Gastrocnemius medialis (tissue), 4 donors: ENCODE measurements around the gene ZBTB46. TPM values are rescaled to one million over a fixed set of nuclear protein-coding genes. Genes with fewer than 3 reads are reported as not detected.

Experiments used
- ATAC-seq, 2 donors: fragments of 150-250 bp; one replicate each; pipeline ENCODE4 v1.9.1; 2016
- DNase-seq, 2 donors: peaks; one replicate each; pipeline ENCODE4 v3.0.0-alpha.2; 2019
- H3K27ac ChIP-seq, 4 donors: fragments of 200-600 bp; sonication (generic); 1 replicate in 1 of 4; 2 replicates in 3 of 4; pipeline ENCODE4 v1.5.1; 2016 to 2018; ENCODE audit warnings: mild to moderate bottlenecking in 2 of 4, moderate library complexity in 1 of 4
- H3K27me3 ChIP-seq, 3 donors: fragments of 200-600 bp; sonication (generic) in 2 of 3; 1 replicate in 1 of 3; 2 replicates in 2 of 3; pipeline versions ENCODE4 v1.5.1 to v1.6.0; 2016 to 2019; ENCODE audit warnings: mild to moderate bottlenecking in 1 of 3, moderate library complexity in 1 of 3
- H3K36me3 ChIP-seq, 2 donors: fragments of 200-600 bp; sonication (generic) in 1 of 2; one replicate each; pipeline ENCODE4 v1.5.1; 2017 to 2018
- H3K4me1 ChIP-seq, 2 donors: fragments of 200-600 bp; sonication (generic) in 1 of 2; one replicate each; pipeline ENCODE4 v1.5.1; 2016 to 2017; ENCODE audit warnings: mild to moderate bottlenecking in 2 of 2
- H3K4me3 ChIP-seq, 4 donors: fragments of 200-600 bp; sonication (generic) in 3 of 4; 1 replicate in 1 of 4; 2 replicates in 3 of 4; pipeline ENCODE4 v1.5.1; 2016 to 2019; ENCODE audit warnings: mild to moderate bottlenecking in 2 of 4
- H3K9me3 ChIP-seq, 3 donors: fragments of 200-600 bp; sonication (generic) in 2 of 3; 1 replicate in 1 of 3; 2 replicates in 2 of 3; pipeline ENCODE4 v1.5.1; 2016 to 2019
- POLR2A ChIP-seq, 2 donors: fragments of 450-650 bp; IDR thresholded peaks; one replicate each; pipeline ENCODE4 v1.6.1; 2017; ENCODE audit warnings: antibody characterized with exemption in 2 of 2, mild to moderate bottlenecking in 2 of 2, moderate library complexity in 2 of 2
- in situ Hi-C, 4 donors: fragments of 200-750 bp; cut with MboI; loops; one replicate each; pipeline versions ENCODE4 v1.15.0 to v1.8.0; 2017; ENCODE audit warnings: low sequenced_read_pairs in 4 of 4
- intact Hi-C: fragments of 100-400 bp; cut with DNase I; formaldehyde crosslinking; loops from one replicate; pipeline ENCODE4 v1.15.1; 2023; ENCODE audit warnings: low total_unique reads
- total RNA-seq, 4 donors: library from RNA; depleted of rRNA; stranded (reverse); fragments of >200 nt; gene quantifications; one replicate each; pipeline versions ENCODE4 v1.1.0 to v1.2.3, GENCODE V29; 2016
- TF ChIP-seq, protein P1 (sequence below), 5 experiments: fragments of 450-650 bp in 3 of 5; fragments of 200-600 bp in 2 of 5; sonication (generic) in 2 of 5; IDR thresholded peaks in 4 of 5; conservative IDR thresholded peaks in 1 of 5; 1 replicate in 4 of 5; 2 replicates in 1 of 5; pipeline ENCODE4 v1.5.1; 2016 to 2019; ENCODE audit warnings: antibody characterized with exemption in 5 of 5, mild to moderate bottlenecking in 3 of 5, moderate library complexity in 3 of 5

Gene ZBTB46
- total RNA-seq, 4 donors from 2014 or later, result 4.3 to 7.1 (median 5.6) TPM

DNA sequence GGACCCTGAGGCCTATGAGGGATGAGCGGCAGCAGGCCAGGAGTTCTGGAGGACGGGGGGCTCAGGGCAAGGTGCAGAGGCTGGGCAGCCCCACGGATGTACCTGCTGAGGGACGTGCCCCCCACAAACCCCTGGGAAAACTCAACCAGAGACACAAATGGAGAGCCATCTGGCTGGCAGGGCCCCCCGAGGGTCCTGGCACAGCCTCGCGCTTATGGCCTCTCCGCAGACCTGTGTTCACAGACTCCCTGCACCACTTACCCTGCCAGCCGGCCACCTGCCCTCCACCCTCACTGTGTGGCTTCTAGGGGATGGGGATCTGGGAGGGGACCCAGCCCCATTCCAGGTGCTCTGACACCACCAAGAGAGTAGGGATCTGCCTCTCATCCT, 3.4 kb upstream of the ZBTB46 start:
- Histone ChIP-seq H3K27ac (peak overlapping the region; percentile 4 to 67 (median 50)), H3K27me3 (peaks cover 0 to 6% (median 0%) of the 10 kb centered on the region in 3 donors), H3K36me3 (no peaks in the 10 kb centered on the region), H3K4me1 (peaks cover 3 to 18% of the 10 kb centered on the region in 2 donors), H3K9me3 (no peaks in the 10 kb centered on the region), H3K4me3 (no peak overlapping the region)
- DNase-seq (no peak), ATAC-seq (no peak)
- in situ Hi-C loops (no loop called here), intact Hi-C loops (no loop called here)
- TF ChIP-seq POLR2A (IDR thresholded peaks at IDR 0.05), result no peak
- TF ChIP-seq, protein P1, sequence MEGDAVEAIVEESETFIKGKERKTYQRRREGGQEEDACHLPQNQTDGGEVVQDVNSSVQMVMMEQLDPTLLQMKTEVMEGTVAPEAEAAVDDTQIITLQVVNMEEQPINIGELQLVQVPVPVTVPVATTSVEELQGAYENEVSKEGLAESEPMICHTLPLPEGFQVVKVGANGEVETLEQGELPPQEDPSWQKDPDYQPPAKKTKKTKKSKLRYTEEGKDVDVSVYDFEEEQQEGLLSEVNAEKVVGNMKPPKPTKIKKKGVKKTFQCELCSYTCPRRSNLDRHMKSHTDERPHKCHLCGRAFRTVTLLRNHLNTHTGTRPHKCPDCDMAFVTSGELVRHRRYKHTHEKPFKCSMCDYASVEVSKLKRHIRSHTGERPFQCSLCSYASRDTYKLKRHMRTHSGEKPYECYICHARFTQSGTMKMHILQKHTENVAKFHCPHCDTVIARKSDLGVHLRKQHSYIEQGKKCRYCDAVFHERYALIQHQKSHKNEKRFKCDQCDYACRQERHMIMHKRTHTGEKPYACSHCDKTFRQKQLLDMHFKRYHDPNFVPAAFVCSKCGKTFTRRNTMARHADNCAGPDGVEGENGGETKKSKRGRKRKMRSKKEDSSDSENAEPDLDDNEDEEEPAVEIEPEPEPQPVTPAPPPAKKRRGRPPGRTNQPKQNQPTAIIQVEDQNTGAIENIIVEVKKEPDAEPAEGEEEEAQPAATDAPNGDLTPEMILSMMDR (IDR thresholded peaks at IDR 0.05 in 4 of 5, conservative IDR thresholded peaks at IDR 0.05 in 1 of 5), result no peak

DNA sequence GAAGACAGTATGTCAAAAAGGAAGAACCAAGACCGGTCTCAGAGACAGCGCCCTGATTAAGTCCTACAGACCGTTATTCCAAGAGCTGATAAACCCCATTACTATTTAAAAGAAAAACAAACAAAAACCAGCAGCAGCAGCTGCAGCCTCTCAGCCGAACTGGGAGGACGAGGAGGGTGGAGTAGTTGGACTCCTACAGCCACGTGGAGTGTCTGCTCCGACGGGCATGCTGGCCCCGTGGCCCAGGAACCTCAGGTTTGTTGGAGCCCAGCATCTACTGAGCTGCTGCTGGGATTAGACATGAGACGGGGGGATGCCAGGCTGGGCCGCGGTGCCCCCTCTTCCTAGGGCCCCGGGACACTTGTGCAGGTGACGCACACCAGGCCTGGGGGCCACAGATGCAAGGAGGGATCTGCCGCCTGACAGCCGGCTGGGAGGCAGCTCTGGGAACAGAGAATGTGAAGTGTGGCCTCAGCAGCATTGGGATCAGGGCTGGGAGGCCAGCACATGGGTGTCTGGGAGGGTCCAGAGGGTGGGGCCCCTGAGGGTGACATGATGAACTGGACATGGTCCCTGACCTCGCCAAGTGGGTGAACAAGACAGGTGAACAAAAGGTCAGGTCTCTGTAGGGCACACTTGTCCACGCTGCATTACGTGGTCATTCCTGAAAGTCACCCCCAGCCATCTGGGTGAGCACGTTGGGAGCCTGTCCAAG, 2.9 kb upstream of the ZBTB46 start:
- H3K9me3 ChIP-seq, result no peaks in the 10 kb centered on the region
- in situ Hi-C loops, result no loop called here
- intact Hi-C loops, result no loop called here
- peak overlapping the region in 2 of 4 donors; percentile 52 to 67 for H3K27ac ChIP-seq
- peaks cover 3 to 19% of the 10 kb centered on the region in 2 donors for H3K4me1 ChIP-seq
- TF ChIP-seq POLR2A (IDR thresholded peaks at IDR 0.05), result no peak
- TF ChIP-seq, protein P1 (IDR thresholded peaks at IDR 0.05 in 4 of 5, conservative IDR thresholded peaks at IDR 0.05 in 1 of 5), result no peak
- H3K4me3 ChIP-seq, result no peak overlapping the region
- ATAC-seq (no peak), DNase-seq (no peak)
- H3K36me3 ChIP-seq, result no peaks in the 10 kb centered on the region
- H3K27me3 ChIP-seq, result peaks cover 0 to 6% (median 0%) of the 10 kb centered on the region in 3 donors

DNA sequence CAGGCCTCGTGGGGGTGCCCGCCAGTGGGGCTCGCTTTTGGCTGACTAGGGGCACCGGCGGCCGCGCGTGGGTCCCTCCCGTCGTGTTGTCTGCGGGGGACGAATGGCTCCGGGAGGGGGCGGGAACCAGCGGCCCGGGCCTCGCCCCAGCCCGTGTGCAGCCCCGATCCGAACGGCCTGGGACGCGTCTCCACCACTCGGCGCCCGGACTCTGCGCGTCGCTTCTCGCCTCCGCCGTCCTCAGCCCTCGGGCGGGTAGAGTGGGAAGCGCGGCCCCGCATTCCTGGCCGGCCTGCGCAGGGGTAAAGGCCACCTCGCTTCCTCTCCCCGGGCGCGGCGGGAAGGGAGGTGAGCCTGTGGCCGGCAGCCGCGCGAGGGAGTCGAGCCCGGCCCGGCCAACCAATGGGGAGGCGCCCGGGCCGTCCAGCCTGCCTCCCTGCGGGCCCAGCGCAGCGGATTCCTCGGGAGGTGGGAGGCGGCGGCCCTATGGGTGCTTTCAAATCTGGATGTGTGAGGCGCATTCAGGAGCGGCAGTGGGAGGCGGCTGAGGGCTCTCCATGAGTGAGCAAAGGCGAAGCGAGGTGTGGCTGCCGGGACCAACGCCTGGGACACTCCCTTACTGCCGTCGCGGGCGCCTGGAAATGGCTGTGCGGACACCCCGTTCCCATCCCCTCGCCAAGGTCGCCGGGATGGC, 1.1 kb upstream of the ZBTB46 start:
- TF ChIP-seq, protein P1 (IDR thresholded peaks at IDR 0.05 in 4 of 5, conservative IDR thresholded peaks at IDR 0.05 in 1 of 5), result no peak
- no peak for TF ChIP-seq POLR2A (IDR thresholded peaks at IDR 0.05)
- Histone ChIP-seq H3K4me3 (peak overlapping the region; percentile 46 to 65 (median 58)), H3K27me3 (peaks cover 0 to 6% (median 0%) of the 10 kb centered on the region in 3 donors), H3K4me1 (peaks cover 3 to 19% of the 10 kb centered on the region in 2 donors), H3K9me3 (no peaks in the 10 kb centered on the region), H3K27ac (peak overlapping the region; percentile 26 to 71 (median 60)), H3K36me3 (no peaks in the 10 kb centered on the region)
- DNase-seq, result no peak
- in situ Hi-C loops (no loop called here), intact Hi-C loops (loop anchor here (2.0 kb wide), 2 partner anchors 33 to 63 kb away; partner anchors contain the start of genes DNAJC5 and TPD52L2)
- no peak for ATAC-seq

DNA sequence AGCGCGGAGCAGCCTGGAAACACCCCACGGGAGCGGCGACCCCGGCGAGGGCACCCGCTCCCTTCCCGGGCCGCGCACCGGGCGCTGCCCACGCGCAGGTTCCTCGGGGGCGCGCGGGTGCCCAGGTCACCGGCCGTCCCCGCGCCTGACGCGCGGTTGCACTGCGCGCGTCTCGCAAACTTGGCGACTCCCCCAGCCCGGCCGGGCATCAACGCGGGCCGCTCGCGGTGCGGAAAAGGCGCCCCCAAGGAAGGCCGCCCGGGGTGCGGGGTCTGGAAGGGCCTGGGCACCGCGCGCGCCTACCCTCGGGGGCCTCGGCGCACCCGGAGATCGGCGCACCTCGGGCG, 555 bp upstream of the ZBTB46 start:
- in situ Hi-C loops, result no loop called here
- DNase-seq (no peak), ATAC-seq (peak; percentile 34 to 39)
- H3K9me3 ChIP-seq, result no peaks in the 10 kb centered on the region
- intact Hi-C loops, result loop anchor here (2.0 kb wide), 2 partner anchors 33 to 63 kb away; partner anchors contain the start of genes DNAJC5 and TPD52L2
- H3K27me3 ChIP-seq, result peaks cover 0 to 6% (median 0%) of the 10 kb centered on the region in 3 donors
- H3K27ac ChIP-seq, result peak overlapping the region; percentile 26 to 71 (median 60)
- H3K4me3 ChIP-seq, result peak overlapping the region; percentile 46 to 65 (median 58)
- peaks cover 3 to 19% of the 10 kb centered on the region in 2 donors for H3K4me1 ChIP-seq
- TF ChIP-seq POLR2A (IDR thresholded peaks at IDR 0.05), result no peak
- TF ChIP-seq, protein P1 (IDR thresholded peaks at IDR 0.05 in 4 of 5, conservative IDR thresholded peaks at IDR 0.05 in 1 of 5), result no peak
- no peaks in the 10 kb centered on the region for H3K36me3 ChIP-seq
